PFSK-1 (cell line): ENCODE measurements around the gene GPX2.

Experiments used
- POLR2AphosphoS5 ChIP-seq: IDR thresholded peaks from 2 replicates; pipeline ENCODE4 v1.6.1; 2012; ENCODE audit warnings: low read depth, mild to moderate bottlenecking, control low read depth, low read length, moderate library complexity
- TF ChIP-seq, protein P1 (sequence below), 2 experiments: IDR thresholded peaks; 2 replicates each; pipeline versions ENCODE4 v1.6.1 to v1.8.0; 2011 to 2012; ENCODE audit warnings: low read depth in 2 of 2, low read length in 2 of 2, control low read depth in 1 of 2, inconsistent platforms in 1 of 2, mild to moderate bottlenecking in 1 of 2, moderate library complexity in 1 of 2; ENCODE audit not compliant: insufficient read depth in 1 of 2

DNA sequence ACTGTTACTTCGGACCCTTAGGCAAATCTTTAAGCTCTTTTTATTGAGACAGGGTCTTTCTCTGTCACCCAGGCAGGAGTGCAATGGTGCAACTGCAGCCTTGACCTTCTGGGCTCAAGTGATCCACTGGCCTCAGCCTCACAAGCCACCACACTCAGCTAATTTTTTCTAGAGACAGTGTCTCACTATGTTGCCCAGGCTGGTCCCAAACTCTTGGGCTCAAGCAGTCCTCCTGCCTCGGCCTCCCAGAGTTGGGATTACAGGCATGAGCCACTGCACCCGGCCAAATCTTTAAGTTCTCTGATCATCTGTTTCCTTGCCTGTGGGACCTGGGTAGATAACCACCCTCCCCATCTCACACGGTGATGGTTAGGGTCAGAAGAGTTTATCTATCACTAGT, 2.3 kb upstream of the GPX2 start:
- TF ChIP-seq POLR2AphosphoS5: no peak
- TF ChIP-seq, protein P1, sequence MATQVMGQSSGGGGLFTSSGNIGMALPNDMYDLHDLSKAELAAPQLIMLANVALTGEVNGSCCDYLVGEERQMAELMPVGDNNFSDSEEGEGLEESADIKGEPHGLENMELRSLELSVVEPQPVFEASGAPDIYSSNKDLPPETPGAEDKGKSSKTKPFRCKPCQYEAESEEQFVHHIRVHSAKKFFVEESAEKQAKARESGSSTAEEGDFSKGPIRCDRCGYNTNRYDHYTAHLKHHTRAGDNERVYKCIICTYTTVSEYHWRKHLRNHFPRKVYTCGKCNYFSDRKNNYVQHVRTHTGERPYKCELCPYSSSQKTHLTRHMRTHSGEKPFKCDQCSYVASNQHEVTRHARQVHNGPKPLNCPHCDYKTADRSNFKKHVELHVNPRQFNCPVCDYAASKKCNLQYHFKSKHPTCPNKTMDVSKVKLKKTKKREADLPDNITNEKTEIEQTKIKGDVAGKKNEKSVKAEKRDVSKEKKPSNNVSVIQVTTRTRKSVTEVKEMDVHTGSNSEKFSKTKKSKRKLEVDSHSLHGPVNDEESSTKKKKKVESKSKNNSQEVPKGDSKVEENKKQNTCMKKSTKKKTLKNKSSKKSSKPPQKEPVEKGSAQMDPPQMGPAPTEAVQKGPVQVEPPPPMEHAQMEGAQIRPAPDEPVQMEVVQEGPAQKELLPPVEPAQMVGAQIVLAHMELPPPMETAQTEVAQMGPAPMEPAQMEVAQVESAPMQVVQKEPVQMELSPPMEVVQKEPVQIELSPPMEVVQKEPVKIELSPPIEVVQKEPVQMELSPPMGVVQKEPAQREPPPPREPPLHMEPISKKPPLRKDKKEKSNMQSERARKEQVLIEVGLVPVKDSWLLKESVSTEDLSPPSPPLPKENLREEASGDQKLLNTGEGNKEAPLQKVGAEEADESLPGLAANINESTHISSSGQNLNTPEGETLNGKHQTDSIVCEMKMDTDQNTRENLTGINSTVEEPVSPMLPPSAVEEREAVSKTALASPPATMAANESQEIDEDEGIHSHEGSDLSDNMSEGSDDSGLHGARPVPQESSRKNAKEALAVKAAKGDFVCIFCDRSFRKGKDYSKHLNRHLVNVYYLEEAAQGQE (IDR thresholded peaks at IDR 0.05; ENCODE audit: insufficient read depth in 1 of 2, low read depth in 2 of 2, low read length in 2 of 2): no peak
